Measurements from ENCODE around the gene KRTAP4-7. TPM values are rescaled to one million over a fixed set of nuclear protein-coding genes. Genes with fewer than 3 reads are reported as not detected.
"Not testable (repeated sequence)": the region's sequence is repeated elsewhere in the genome, so short reads cannot be mapped to it uniquely, and the experiment has no call there.

Gene KRTAP4-7
- not detected for total RNA-seq

DNA sequence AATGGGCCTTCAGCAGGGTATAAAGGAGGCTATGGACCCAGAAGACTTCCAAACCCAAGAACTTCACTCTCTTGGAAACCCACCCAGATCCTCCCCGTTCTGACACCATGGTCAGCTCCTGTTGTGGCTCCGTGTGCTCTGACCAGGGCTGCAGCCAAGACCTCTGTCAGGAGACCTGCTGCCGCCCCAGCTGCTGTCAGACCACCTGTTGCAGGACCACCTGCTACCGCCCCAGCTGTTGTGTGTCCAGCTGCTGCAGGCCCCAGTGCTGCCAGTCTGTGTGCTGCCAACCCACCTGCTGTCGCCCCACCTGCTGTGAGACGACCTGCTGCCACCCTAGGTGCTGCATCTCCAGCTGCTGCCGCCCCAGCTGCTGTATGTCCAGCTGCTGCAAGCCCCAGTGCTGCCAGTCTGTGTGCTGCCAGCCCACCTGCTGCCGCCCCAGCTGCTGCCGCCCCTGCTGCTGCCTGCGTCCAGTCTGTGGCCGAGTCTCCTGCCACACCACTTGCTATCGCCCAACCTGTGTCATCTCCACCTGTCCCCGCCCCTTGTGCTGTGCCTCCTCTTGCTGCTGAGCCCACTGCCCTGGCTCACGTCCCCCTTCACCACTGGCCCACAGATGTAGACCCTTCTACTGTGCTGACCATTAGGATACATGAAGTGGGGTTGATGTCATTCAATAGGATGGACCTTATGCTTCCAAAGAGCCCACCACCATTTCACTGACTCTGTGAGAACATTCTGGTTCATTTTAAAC lies at the start of gene KRTAP4-7:
KRTAP4-7 (plus strand) TSS at position 51 of the 757 bp plus-strand sequence; CDS start at position 108, 57 bp downstream.
- POLR2A ChIA-PET; H3K36me3 Mint-ChIP-seq (ENCODE audit: low read depth); CTCF ChIA-PET; DNase-seq; H3K4me3 Mint-ChIP-seq; H3K27ac Mint-ChIP-seq; H3K9me3 Mint-ChIP-seq (ENCODE audit: insufficient read depth); ATAC-seq; H3K27me3 Mint-ChIP-seq (ENCODE audit: low read depth); H3K4me1 Mint-ChIP-seq (ENCODE audit: low read depth): not testable (repeated sequence)

DNA sequence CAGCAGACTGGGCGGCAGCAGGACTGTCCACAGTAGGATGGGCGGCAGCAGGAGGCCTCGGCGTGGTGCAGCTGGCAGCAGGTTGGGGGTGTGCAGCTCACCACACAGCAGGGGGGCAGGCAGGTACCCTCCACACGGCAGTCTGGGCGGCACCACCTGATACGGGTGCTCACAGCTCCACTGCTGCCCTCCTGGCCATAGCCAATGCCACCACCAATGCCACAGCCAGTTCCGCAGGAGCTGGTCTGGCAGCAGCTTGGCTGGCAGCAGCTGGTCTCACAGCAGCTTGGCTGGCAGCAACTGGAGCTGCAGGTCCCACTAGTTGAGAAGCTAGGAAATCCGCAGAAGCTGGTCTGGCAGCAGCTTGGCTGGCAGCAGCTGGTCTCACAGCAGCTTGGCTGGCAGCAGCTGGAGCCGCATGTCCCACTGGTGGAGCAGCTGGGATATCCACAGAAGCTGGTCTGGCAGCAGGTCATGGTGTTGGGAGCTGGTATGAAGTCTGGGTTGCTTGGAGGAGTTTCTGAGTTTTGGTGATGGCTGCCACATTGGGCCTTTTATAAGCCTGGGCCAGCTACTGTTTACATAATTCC lies 49.5 kb upstream of the KRTAP4-7 start, which contains the start of gene KRTAP1-3:
KRTAP1-3 (minus strand) TSS at position 529 of the 590 bp plus-strand sequence; CDS start at position 476, 53 bp downstream.
- H3K27ac Mint-ChIP-seq; DNase-seq; ATAC-seq; H3K36me3 Mint-ChIP-seq (ENCODE audit: low read depth); CTCF ChIA-PET; H3K4me1 Mint-ChIP-seq (ENCODE audit: low read depth); H3K9me3 Mint-ChIP-seq (ENCODE audit: insufficient read depth); H3K27me3 Mint-ChIP-seq (ENCODE audit: low read depth); POLR2A ChIA-PET; H3K4me3 Mint-ChIP-seq: not testable (repeated sequence)

DNA sequence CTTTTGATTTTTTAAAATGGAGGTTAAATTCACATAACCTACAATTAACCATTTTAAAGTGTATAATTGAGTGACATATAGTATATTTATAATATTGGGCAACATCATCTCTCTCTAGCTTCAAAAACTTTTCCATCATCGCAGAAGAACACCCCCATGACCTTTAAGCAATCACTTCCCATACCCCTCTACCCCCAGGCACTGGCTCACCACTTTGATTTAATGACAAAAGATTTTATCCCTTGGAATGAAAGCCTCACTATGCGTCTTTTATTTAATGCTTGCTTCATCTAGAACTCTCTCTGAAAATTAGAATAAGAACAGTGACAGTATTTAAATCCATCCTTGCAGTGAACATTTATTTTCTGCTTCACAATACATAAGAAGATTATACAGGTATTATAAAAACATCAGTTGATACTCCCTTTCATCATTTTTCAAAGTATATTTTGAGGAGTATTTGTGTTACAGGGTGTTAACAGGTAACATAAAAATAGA lies 46.0 kb upstream of the KRTAP4-7 start:
- H3K27ac Mint-ChIP-seq: no peak overlapping the region
- ATAC-seq: no peak
- no peak overlapping the region for H3K4me3 Mint-ChIP-seq
- DNase-seq: no peak
- ChIA-PET CTCF (no interaction called here), POLR2A (no interaction called here)
- peaks cover 11% of the 10 kb centered on the region for H3K27me3 Mint-ChIP-seq (ENCODE audit: low read depth)
- H3K36me3 Mint-ChIP-seq (ENCODE audit: low read depth): no peaks in the 10 kb centered on the region
- no peaks in the 10 kb centered on the region for H3K4me1 Mint-ChIP-seq (ENCODE audit: low read depth)
- peaks cover under 1% of the 10 kb centered on the region for H3K9me3 Mint-ChIP-seq (ENCODE audit: insufficient read depth)

GRCh38 chr17:41040783-41041571 lies 43.0 kb upstream of the KRTAP4-7 start, which contains the start of gene KRTAP1-1:
Gene KRTAP1-1 (minus strand): TSS chr17:41041450. CDS start chr17:41041397, 53 bp downstream.
- H3K27ac Mint-ChIP-seq; H3K4me1 Mint-ChIP-seq (ENCODE audit: low read depth); ATAC-seq; CTCF ChIA-PET; H3K9me3 Mint-ChIP-seq (ENCODE audit: insufficient read depth); H3K36me3 Mint-ChIP-seq (ENCODE audit: low read depth); POLR2A ChIA-PET; DNase-seq; H3K4me3 Mint-ChIP-seq: not testable (repeated sequence)
- H3K27me3 Mint-ChIP-seq (ENCODE audit: low read depth): peaks cover 17% of the 10 kb centered on the region

DNA sequence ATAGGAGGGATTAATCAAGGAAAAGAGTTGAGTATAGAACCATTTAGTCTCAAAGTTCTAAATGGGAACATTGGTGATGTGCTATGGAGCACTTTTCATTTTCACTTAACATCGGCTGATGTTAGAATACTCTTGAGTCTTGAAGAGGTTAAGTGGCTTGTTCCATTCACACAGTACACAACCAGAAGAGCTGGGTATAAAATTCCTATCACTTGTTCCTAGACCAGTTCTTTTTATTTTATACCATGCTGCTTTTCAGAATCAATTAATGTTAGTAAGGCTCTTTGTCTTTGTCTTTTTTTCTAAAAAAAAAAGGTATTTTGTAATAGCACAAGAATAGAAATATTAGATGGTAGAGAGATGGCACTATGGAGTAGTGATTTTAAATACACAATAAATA lies 41.0 kb upstream of the KRTAP4-7 start:
- peaks cover 8% of the 10 kb centered on the region for H3K9me3 Mint-ChIP-seq (ENCODE audit: insufficient read depth)
- ChIA-PET POLR2A (no interaction called here), CTCF (no interaction called here)
- ATAC-seq (no peak), DNase-seq (no peak)
- peaks cover 18% of the 10 kb centered on the region for H3K27me3 Mint-ChIP-seq (ENCODE audit: low read depth)
- H3K36me3 Mint-ChIP-seq (ENCODE audit: low read depth): no peaks in the 10 kb centered on the region
- H3K4me1 Mint-ChIP-seq (ENCODE audit: low read depth): no peaks in the 10 kb centered on the region
- no peak overlapping the region for H3K27ac Mint-ChIP-seq
- no peak overlapping the region for H3K4me3 Mint-ChIP-seq

GRCh38 chr17:41046735-41047465 lies 37.0 kb upstream of the KRTAP4-7 start, which contains the start of gene KRTAP2-1:
Gene KRTAP2-1 (minus strand): TSS chr17:41047316. CDS start chr17:41047267, 49 bp downstream.
- H3K36me3 Mint-ChIP-seq (ENCODE audit: low read depth); H3K9me3 Mint-ChIP-seq (ENCODE audit: insufficient read depth); ATAC-seq; CTCF ChIA-PET; H3K4me1 Mint-ChIP-seq (ENCODE audit: low read depth); DNase-seq; H3K4me3 Mint-ChIP-seq; H3K27ac Mint-ChIP-seq: not testable (repeated sequence)
- POLR2A ChIA-PET: interaction anchor here (0.9 kb wide), 1 partner anchor 11 kb away, joined by 3 read pairs; no protein-coding TSS in a partner anchor
- H3K27me3 Mint-ChIP-seq (ENCODE audit: low read depth): peaks cover 22% of the 10 kb centered on the region

- no peak for ATAC-seq
- Mint-ChIP-seq H3K4me3 (no peak overlapping the region), H3K27ac (no peak overlapping the region), H3K27me3 (ENCODE audit: low read depth) (peaks cover 30% of the 10 kb centered on the region), H3K9me3 (ENCODE audit: insufficient read depth) (peaks cover 2% of the 10 kb centered on the region), H3K36me3 (ENCODE audit: low read depth) (no peaks in the 10 kb centered on the region), H3K4me1 (ENCODE audit: low read depth) (no peaks in the 10 kb centered on the region)
- POLR2A ChIA-PET: interaction anchor here (0.7 kb wide), 1 partner anchor 137 kb away, joined by 3 read pairs; no protein-coding TSS in a partner anchor
- CTCF ChIA-PET: no interaction called here
- DNase-seq: no peak
These were observed 35.5 kb upstream of the KRTAP4-7 start for GRCh38 chr17:41048441-41048840.

GRCh38 chr17:41049110-41049509 lies 34.8 kb upstream of the KRTAP4-7 start:
- DNase-seq (no peak), ATAC-seq (no peak)
- H3K27ac Mint-ChIP-seq: no peak overlapping the region
- H3K9me3 Mint-ChIP-seq (ENCODE audit: insufficient read depth): no peaks in the 10 kb centered on the region
- H3K4me3 Mint-ChIP-seq: no peak overlapping the region
- ChIA-PET CTCF (no interaction called here), POLR2A (no interaction called here)
- H3K36me3 Mint-ChIP-seq (ENCODE audit: low read depth): no peaks in the 10 kb centered on the region
- peaks cover 32% of the 10 kb centered on the region for H3K27me3 Mint-ChIP-seq (ENCODE audit: low read depth)
- no peaks in the 10 kb centered on the region for H3K4me1 Mint-ChIP-seq (ENCODE audit: low read depth)

- Mint-ChIP-seq H3K9me3 (ENCODE audit: insufficient read depth) (no peaks in the 10 kb centered on the region), H3K4me3 (no peak overlapping the region), H3K4me1 (ENCODE audit: low read depth) (no peaks in the 10 kb centered on the region), H3K27ac (no peak overlapping the region), H3K36me3 (ENCODE audit: low read depth) (no peaks in the 10 kb centered on the region), H3K27me3 (ENCODE audit: low read depth) (peaks cover 28% of the 10 kb centered on the region)
- DNase-seq: no peak
- no peak for ATAC-seq
- ChIA-PET POLR2A (no interaction called here), CTCF (no interaction called here)
These were observed 31.4 kb upstream of the KRTAP4-7 start for GRCh38 chr17:41052566-41052965.

- H3K27ac Mint-ChIP-seq: no peak overlapping the region
- H3K4me3 Mint-ChIP-seq: no peak overlapping the region
- H3K27me3 Mint-ChIP-seq (ENCODE audit: low read depth): peaks cover 31% of the 10 kb centered on the region
- H3K9me3 Mint-ChIP-seq (ENCODE audit: insufficient read depth): no peaks in the 10 kb centered on the region
- no peaks in the 10 kb centered on the region for H3K36me3 Mint-ChIP-seq (ENCODE audit: low read depth)
- CTCF ChIA-PET: no interaction called here
- POLR2A ChIA-PET: no interaction called here
- ATAC-seq (no peak), DNase-seq (no peak)
- no peaks in the 10 kb centered on the region for H3K4me1 Mint-ChIP-seq (ENCODE audit: low read depth)
These were observed 29.9 kb upstream of the KRTAP4-7 start for GRCh38 chr17:41054025-41054424.

DNA sequence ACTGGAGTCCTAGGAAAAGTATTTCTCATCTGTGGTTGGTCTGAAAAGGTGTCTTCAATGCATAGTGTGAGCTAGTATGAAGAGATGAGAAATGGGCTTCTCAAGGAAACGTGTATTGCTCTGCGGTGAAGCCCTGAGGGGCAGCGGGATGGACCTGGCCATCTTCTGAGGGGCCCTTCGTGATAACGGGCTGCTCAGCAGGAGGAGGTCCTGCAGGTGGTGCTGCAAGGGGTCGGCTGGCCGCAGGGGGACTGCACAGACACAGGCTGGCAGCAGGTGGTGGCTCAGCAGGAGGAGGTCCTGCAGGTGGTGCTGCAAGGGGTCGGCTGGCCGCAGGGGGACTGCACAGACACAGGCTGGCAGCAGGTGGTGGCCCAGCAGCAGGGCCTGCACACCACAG lies 29.4 kb upstream of the KRTAP4-7 start:
- peaks cover 33% of the 10 kb centered on the region for H3K27me3 Mint-ChIP-seq (ENCODE audit: low read depth)
- POLR2A ChIA-PET; DNase-seq; H3K27ac Mint-ChIP-seq; H3K4me1 Mint-ChIP-seq (ENCODE audit: low read depth); ATAC-seq; H3K36me3 Mint-ChIP-seq (ENCODE audit: low read depth); CTCF ChIA-PET; H3K9me3 Mint-ChIP-seq (ENCODE audit: insufficient read depth); H3K4me3 Mint-ChIP-seq: not testable (repeated sequence)
